Activated naive CD8-positive, alpha-beta T cell (primary cell): Measurements from ENCODE around the gene FOS.

ENCODE experiments used
- H3K27ac Mint-ChIP-seq: one replicate; pipeline ENCODE4 v1.8.0; 2021; ENCODE audit warnings: mixed read lengths
- H3K27me3 Mint-ChIP-seq: one replicate; pipeline ENCODE4 v1.8.0; 2021; ENCODE audit warnings: mixed read lengths
- H3K36me3 Mint-ChIP-seq: one replicate; pipeline ENCODE4 v1.8.0; 2021; ENCODE audit warnings: mixed read lengths
- H3K4me1 Mint-ChIP-seq: one replicate; pipeline ENCODE4 v1.8.0; 2021; ENCODE audit warnings: low read depth, mixed read lengths
- H3K4me3 Mint-ChIP-seq: one replicate; pipeline ENCODE4 v1.8.0; 2021; ENCODE audit warnings: mild to moderate bottlenecking, mixed read lengths
- H3K9me3 Mint-ChIP-seq: one replicate; pipeline ENCODE4 v1.8.0; 2021; ENCODE audit warnings: low read depth, mixed read lengths

FOS gene

GRCh38 chr14:75246546-75247285 is 31.9 kb upstream of the FOS start:
- H3K36me3 Mint-ChIP-seq: no peaks in the 10 kb centered on the region
- peaks cover 51% of the 10 kb centered on the region for H3K4me1 Mint-ChIP-seq
- H3K27ac Mint-ChIP-seq: peak overlapping the region; percentile 62
- H3K4me3 Mint-ChIP-seq: peak overlapping the region; percentile 53
- H3K27me3 Mint-ChIP-seq: no peaks in the 10 kb centered on the region
- no peaks in the 10 kb centered on the region for H3K9me3 Mint-ChIP-seq

DNA sequence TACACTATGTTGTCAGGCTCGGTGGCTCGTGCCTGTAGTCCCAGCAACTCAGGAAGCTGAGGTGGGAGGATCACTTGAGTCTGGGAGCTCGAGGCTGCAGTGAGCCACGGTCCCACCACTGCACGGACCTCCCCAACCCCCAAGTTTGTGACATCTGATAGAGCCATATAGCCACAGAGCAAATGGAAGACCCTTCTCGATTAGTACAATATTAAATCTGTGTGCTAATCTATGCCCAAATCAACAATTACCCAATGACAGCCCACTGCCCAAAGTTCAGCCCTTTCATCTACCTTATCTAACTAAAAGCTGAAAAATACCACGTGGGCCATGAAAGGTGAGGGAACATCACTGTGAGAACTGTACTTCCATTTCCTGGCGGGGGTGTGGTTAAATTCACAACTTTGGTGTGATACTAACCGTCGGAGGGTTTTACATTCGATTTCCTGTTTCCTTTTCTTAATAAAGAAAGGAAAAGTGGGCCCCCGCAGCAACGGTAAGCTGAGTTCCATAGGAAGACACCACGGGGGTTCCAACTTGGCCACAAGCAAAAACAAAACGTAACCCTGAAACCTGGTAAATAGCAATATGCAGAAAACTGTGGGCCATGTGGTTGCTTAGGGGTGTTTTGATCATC is 31.2 kb upstream of the FOS start:
- H3K4me1 Mint-ChIP-seq: peaks cover 56% of the 10 kb centered on the region
- no peaks in the 10 kb centered on the region for H3K9me3 Mint-ChIP-seq
- peak overlapping the region; percentile 53 for H3K4me3 Mint-ChIP-seq

DNA sequence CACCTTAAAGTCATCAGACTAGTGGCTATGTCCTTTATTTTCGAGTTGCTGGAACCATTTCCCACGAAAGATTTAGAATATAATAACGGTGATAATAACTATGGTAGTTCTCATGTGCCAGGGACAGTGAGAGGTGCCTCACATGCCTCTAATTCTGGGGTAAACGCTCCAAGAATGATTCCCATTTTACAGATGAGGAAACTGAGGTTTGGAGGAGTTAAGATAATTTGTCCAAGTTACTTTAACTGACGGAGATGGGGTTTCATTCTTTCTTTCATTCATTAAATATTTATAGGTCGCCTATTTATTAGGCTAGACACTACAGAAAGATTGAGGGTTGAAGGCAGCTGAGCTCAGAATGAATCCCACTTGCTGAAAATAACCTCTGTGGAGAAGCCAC is 30.7 kb upstream of the FOS start:
- peak overlapping the region; percentile 62 for H3K27ac Mint-ChIP-seq
- H3K4me1 Mint-ChIP-seq: peaks cover 57% of the 10 kb centered on the region
- no peaks in the 10 kb centered on the region for H3K27me3 Mint-ChIP-seq
- H3K4me3 Mint-ChIP-seq: peak overlapping the region; percentile 53
- H3K36me3 Mint-ChIP-seq: no peaks in the 10 kb centered on the region
- H3K9me3 Mint-ChIP-seq: no peaks in the 10 kb centered on the region

More for the DNA sequence above, 31.2 kb upstream of the FOS start:
- Mint-ChIP-seq H3K27ac (peak overlapping the region; percentile 62), H3K27me3 (no peaks in the 10 kb centered on the region), H3K36me3 (no peaks in the 10 kb centered on the region)

DNA sequence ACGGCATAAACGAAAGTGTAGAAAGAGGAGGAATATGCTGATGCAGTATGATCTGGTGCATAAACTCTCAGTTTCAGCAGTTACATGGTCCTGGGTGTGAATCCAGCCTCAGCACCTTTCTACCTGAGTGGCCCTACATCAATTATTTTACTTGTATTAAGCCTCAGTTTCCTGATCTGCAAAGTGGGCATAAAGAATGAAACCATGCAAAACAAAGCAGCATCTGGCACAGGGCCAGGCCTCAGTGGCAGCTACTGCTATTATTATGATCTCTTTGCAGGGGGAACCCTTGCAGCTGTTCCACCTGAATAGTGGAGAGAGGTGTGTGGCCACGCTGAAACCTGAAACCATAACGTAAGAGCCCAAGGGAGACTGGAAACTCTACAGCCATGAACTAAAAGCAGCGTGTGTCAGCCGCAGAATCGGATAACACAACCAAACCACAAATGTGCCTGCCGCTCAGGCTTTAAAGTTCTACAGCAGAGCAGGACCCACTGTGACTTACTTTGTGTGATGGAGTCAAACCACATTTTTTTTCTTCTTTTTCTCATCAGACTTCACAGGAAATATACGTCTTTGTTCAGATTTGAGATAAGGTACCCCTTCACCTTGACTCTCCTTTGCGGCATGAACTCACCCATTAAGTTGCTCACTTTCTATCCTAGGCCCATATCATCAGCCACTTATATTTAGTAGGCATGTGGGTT is 29.2 kb upstream of the FOS start:
- Mint-ChIP-seq H3K4me3 (peak overlapping the region; percentile 66), H3K9me3 (no peaks in the 10 kb centered on the region), H3K36me3 (no peaks in the 10 kb centered on the region), H3K27me3 (no peaks in the 10 kb centered on the region), H3K4me1 (peaks cover 57% of the 10 kb centered on the region), H3K27ac (peak overlapping the region; percentile 47)

GRCh38 chr14:75249958-75250336 is 28.7 kb upstream of the FOS start:
- Mint-ChIP-seq H3K4me3 (peak overlapping the region; percentile 54), H3K36me3 (no peaks in the 10 kb centered on the region), H3K9me3 (no peaks in the 10 kb centered on the region), H3K4me1 (peaks cover 61% of the 10 kb centered on the region), H3K27me3 (no peaks in the 10 kb centered on the region), H3K27ac (peak overlapping the region; percentile 47)

GRCh38 chr14:75250800-75251199 is 27.8 kb upstream of the FOS start:
- Mint-ChIP-seq H3K27ac (no peak overlapping the region), H3K27me3 (no peaks in the 10 kb centered on the region), H3K4me1 (peaks cover 64% of the 10 kb centered on the region), H3K36me3 (no peaks in the 10 kb centered on the region), H3K9me3 (no peaks in the 10 kb centered on the region), H3K4me3 (no peak overlapping the region)

GRCh38 chr14:75252254-75252837 is 26.3 kb upstream of the FOS start:
- no peak overlapping the region for H3K4me3 Mint-ChIP-seq
- no peaks in the 10 kb centered on the region for H3K27me3 Mint-ChIP-seq
- H3K4me1 Mint-ChIP-seq: peaks cover 53% of the 10 kb centered on the region
- H3K27ac Mint-ChIP-seq: no peak overlapping the region
- H3K9me3 Mint-ChIP-seq: no peaks in the 10 kb centered on the region
- no peaks in the 10 kb centered on the region for H3K36me3 Mint-ChIP-seq

GRCh38 chr14:75254381-75254822 is 24.2 kb upstream of the FOS start:
- Mint-ChIP-seq H3K36me3 (no peaks in the 10 kb centered on the region), H3K4me3 (no peak overlapping the region), H3K4me1 (peaks cover 51% of the 10 kb centered on the region), H3K9me3 (no peaks in the 10 kb centered on the region), H3K27ac (no peak overlapping the region), H3K27me3 (no peaks in the 10 kb centered on the region)

GRCh38 chr14:75254901-75255584 is 23.6 kb upstream of the FOS start:
- Mint-ChIP-seq H3K27me3 (no peaks in the 10 kb centered on the region), H3K36me3 (no peaks in the 10 kb centered on the region), H3K9me3 (no peaks in the 10 kb centered on the region), H3K4me1 (peaks cover 51% of the 10 kb centered on the region), H3K4me3 (no peak overlapping the region), H3K27ac (no peak overlapping the region)

- peak overlapping the region; percentile 87 for H3K4me3 Mint-ChIP-seq
- peaks cover 38% of the 10 kb centered on the region for H3K4me1 Mint-ChIP-seq
- no peaks in the 10 kb centered on the region for H3K36me3 Mint-ChIP-seq
- no peaks in the 10 kb centered on the region for H3K9me3 Mint-ChIP-seq
- peak overlapping the region; percentile 74 for H3K27ac Mint-ChIP-seq
- no peaks in the 10 kb centered on the region for H3K27me3 Mint-ChIP-seq
Measured at GRCh38 chr14:75258079-75258802, 20.4 kb upstream of the FOS start.

DNA sequence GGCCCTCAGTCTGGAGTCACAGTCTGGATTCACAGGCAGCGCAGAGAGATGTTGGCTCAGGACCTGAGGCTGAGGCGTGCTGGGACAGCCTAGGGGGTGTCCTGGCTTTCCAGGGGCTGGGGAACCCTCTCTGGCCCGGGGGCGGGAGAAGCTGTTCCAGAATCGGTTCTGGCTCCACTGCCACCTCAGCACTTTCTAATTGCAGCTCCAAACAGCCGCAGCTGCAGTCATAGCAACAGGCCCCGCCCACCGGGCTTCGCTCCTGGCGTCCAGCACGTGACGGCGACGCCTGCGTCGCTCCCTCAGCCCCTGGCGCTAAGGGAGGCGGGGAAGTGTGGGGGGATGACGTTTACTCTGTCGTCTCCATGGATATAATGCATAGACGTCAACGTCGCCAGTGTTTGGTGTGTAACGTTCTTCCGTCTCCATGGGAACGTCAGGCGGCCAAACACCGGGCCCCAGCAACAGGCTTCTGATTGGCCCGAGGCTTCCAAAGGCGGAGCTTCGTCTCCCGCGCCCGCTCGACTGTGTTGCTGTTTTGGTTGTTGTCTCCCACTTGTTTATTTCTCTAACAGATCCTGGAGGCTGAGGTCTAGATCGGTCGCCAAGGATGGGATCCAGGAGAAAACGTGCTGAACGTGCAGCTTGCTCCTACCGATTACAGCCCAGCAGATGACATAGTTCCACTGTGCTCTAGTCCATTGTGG is 19.7 kb upstream of the FOS start:
- no peaks in the 10 kb centered on the region for H3K27me3 Mint-ChIP-seq
- peak overlapping the region; percentile 81 for H3K27ac Mint-ChIP-seq
- H3K4me3 Mint-ChIP-seq: peak overlapping the region; percentile 87
- H3K4me1 Mint-ChIP-seq: peaks cover 38% of the 10 kb centered on the region
- H3K9me3 Mint-ChIP-seq: no peaks in the 10 kb centered on the region
- H3K36me3 Mint-ChIP-seq: no peaks in the 10 kb centered on the region

DNA sequence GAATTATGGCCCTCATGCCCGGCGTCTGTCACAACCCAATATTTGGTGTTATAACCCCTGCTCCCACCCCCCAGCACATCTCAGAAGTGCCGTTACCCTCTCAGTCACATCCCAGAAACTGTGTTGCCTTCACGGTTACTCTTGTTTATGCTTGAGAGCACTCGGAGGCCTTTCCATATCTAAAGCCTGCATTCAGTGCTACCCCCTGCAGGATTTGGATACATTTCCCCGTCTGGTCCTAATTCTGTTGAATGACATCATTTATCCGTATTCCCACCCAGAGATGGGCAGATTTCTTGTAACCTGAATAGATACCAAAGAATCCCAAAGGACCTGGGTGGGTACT is 19.1 kb upstream of the FOS start:
- Mint-ChIP-seq H3K9me3 (no peaks in the 10 kb centered on the region), H3K4me1 (peaks cover 38% of the 10 kb centered on the region), H3K27me3 (no peaks in the 10 kb centered on the region), H3K27ac (peak overlapping the region; percentile 81), H3K36me3 (no peaks in the 10 kb centered on the region), H3K4me3 (peak overlapping the region; percentile 87)

DNA sequence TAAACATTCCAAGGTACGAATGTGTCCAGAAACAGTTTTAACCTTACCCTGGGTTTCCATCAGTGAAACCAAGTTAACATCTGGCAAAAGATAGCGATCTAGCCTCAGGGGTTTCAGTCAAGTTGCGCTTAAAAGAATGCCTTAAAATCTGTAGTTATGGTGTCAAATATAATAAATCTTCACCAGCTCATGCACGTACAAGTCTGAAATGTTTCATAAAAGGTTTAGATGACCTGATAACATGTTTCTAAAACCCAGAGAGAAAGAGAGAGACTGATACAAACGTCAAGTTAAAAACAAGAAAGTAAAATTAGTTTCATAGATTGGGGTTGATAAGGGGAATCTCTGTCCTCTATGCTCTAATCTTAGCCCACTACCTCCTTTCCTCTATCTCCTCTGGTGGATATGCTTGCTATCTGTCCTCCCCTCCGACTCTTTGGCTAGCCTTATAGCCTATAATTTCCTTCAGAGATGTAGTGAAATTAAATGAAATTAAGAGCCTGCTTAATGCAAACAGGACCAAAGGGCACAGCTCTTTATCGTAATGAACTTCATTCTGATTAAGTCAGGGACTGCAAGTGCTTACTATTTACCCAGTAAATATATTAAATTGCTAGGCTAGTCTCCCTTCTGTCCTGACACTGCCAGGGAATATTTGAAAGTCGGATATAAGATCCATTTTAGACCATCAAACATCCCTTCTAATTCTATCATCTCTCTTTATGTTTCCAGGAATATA is 18.4 kb upstream of the FOS start:
- peak overlapping the region; percentile 6 for H3K4me3 Mint-ChIP-seq
- H3K4me1 Mint-ChIP-seq: peaks cover 34% of the 10 kb centered on the region
- H3K36me3 Mint-ChIP-seq: no peaks in the 10 kb centered on the region
- no peaks in the 10 kb centered on the region for H3K27me3 Mint-ChIP-seq
- no peak overlapping the region for H3K27ac Mint-ChIP-seq
- no peaks in the 10 kb centered on the region for H3K9me3 Mint-ChIP-seq
